GM18858 (cell line): Measurements from ENCODE around the gene RFPL3.
"Not testable (repeated sequence)": the region's sequence is repeated elsewhere in the genome, so short reads cannot be mapped to it uniquely, and the experiment has no call there.

ENCODE experiments used
- ATAC-seq: cut with Tn5 transposase; IDR thresholded peaks from one replicate; pipeline ENCODE4 v1.9.1; 2021; ENCODE audit not compliant: unreplicated experiment

Gene RFPL3

GRCh38 chr22:32352681-32353080, 5.0 kb upstream of the RFPL3 start:
- ATAC-seq, result no peak

- ATAC-seq, result no peak
These were observed 4.4 kb upstream of the RFPL3 start for GRCh38 chr22:32353292-32353691.

DNA sequence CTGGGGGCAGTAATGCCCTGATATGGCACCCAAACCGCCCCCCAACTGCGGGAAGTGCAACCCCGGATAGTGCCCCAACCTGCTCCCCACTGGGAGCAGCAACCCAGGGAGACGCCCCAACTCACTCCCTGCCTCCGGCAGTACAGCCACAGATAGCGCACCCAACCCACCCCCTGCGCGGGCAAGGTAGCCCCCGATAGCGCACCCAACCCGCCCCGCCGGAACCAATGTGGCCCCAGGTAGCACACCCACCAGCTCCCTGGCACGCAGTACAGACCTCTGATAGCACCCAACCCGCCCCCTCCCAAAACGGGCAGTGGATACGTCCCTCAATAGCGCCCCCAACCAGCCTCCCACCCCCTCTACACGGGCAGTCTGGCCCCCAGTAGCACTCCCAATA, 3.8 kb upstream of the RFPL3 start:
- no peak for ATAC-seq

DNA sequence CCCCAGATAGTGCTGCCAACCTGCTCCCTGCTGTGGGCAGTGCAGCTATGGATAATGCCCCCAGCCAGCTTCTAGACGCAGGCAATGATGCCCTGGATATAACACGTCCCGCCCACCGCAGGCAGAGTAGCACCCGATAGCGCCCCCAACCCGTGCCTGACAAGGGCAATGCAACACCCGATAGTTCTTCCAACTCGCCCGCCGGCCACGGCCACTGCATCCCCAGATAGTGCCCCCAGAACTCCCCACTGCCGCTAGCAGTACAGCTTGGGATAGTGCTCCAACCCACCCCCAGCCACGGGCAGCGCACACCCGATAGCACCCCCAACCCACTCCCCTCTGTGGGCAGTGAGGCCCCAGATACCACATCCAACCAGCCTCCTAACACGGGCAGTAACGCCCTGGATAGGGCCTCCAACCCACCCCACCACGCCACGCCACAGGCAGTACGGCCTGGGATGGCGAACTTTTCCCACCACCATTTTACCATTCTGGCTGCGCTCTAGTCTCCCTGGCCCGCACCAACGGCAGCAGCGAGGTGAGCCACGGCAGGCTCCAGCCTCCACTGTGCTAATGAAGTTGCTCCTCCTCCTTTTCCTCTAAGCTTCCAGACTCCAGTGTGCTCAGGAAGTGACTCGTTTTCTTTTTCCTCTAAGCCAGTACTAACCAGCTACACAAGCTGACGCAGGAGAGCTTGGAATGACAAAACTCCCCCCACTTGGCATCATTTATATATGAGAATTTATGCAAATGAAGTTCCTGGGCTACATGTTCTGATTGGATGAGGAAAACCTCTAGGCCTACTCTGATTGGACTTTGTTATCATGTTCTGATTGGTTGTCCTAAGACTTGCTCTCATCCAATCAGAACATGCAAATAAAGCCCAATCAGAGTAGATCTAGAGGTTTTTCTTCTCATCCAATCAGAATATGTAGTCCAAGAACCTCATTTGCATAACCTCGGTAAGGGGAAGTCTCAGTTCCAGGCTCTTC, 3.0 kb upstream of the RFPL3 start:
- ATAC-seq, result no peak

GRCh38 chr22:32355760-32356159, 1.9 kb upstream of the RFPL3 start:
- ATAC-seq, result no peak

DNA sequence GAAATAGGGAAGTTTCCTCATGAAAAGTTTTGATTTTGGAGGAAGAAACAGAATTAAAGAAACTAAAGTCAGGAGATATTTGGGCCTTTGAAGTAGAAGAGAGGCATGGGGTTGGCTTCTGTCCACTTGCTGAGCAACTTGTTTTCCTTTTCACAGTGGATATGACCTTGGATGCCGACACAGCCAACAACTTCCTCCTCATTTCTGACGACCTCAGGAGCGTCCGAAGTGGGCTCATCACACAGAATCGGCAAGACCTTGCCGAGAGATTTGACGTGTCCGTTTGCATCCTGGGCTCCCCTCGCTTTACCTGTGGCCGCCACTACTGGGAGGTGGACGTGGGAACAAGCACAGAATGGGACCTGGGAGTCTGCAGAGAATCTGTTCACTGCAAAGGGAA, 2.4 kb downstream of the RFPL3 start:
- not testable (repeated sequence) for ATAC-seq

GRCh38 chr22:32361257-32361656, 3.6 kb downstream of the RFPL3 start:
- ATAC-seq, result no peak

- no peak for ATAC-seq
These were observed 6.5 kb downstream of the RFPL3 start for GRCh38 chr22:32364210-32364609.

- ATAC-seq, result no peak
These were observed 18.2 kb downstream of the RFPL3 start for GRCh38 chr22:32375678-32376450.

- no peak for ATAC-seq
These were observed 19.0 kb downstream of the RFPL3 start for GRCh38 chr22:32376681-32377080.

DNA sequence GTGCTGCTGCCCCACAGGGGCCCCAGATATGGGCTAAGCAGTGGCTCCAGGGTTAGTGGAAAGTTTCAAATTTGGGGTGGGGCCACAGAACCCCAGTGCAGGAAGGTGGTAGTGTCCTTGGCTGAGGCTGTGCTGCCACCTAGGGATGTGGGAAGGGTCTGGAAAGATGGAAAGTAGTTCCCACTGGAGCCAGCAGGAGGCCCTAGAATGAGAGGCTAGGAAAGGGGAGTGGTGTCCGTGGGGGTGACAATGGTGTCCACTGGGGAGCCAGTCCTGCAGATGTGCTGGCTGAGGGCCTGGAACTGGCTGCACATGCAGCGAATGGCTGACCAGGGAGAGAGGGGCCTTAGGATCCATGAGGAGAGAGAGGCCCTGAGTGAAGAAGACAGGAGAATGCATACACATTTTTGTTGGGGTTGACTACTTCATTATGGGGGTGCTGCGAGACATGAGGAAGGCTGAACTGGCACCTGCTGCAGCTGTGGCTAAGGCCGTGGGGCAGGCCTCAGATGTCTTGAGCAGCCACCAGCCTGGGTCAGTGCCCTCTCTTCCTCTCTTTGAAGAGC, 21.1 kb downstream of the RFPL3 start:
- no peak for ATAC-seq

DNA sequence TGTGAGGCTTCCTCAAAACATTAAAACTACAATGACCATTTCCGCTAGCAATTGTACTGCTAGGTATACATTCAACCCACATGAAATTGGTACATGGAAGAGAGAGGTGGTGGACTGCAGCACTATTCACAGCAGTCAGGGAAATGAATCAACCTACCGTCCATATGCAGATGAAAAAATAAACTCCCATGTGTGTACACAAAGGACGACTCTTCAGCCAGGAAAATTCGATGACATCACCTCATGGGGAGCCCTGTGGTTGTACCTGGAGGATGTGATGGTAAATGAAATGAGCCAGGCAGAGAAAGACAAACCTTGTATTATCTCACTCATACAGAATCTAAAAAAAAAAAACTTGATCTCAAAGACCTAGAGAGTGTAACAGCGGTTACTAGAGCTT, 23.3 kb downstream of the RFPL3 start:
- ATAC-seq, result no peak

DNA sequence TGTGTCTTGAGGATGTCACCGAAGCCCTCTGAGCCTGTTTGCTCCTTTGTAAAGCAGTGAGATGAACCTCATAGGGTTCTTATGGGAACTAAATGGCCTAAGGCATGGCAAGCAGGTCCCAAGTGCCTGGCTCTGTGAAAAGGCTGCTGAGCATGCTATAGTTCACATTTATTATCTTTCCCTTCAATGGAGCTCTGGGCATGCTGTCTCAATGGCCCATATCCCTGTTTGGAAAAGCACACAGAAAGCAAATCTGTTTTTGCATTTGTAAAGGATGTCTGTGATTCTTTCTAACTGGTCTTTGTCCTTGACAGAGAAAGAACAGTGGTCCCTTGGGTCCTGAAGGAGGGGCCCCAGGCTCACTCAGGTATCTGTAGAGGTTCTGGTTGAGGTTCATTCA, 28.0 kb downstream of the RFPL3 start:
- ATAC-seq, result no peak

- no peak for ATAC-seq
These were observed 32.0 kb downstream of the RFPL3 start for GRCh38 chr22:32389685-32390084.

DNA sequence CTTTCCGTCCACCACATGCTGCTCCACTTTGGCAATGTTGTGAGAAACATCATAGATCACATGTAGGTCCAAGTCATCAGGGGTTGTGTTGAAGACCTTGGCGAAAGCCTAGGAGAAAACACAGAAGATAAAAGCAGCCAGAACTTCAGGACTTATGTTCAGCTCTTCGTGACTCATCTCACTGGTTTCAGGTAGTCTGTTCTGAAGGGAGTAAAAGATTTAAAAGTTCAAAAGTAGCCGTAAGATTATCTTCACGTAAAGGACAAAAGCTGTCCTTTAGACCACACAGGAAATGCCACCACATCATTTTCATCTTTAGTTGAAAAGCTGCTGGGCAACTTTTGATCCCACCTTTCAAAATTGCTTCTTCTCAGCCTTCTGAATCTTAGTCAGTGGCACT, 37.4 kb downstream of the RFPL3 start:
- ATAC-seq, result no peak

DNA sequence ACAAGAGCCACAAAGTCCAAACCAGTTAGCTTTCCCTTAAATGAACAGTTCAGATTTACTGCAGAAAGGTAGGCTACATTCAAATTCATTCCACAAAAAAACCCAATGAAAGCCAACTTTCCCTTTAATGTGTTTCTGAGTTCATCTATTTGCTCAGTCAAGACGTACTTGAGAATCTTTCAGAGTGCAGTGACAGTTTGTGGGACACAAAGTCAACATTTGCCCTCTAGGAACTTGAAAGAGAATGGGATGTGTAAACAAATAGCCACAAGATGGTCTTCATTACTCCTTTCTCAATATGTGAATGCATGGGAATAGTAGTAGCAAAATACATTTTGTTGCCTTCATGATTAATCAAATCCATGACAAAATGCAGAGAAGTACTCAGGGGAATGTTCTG, 38.6 kb downstream of the RFPL3 start:
- ATAC-seq, result no peak

DNA sequence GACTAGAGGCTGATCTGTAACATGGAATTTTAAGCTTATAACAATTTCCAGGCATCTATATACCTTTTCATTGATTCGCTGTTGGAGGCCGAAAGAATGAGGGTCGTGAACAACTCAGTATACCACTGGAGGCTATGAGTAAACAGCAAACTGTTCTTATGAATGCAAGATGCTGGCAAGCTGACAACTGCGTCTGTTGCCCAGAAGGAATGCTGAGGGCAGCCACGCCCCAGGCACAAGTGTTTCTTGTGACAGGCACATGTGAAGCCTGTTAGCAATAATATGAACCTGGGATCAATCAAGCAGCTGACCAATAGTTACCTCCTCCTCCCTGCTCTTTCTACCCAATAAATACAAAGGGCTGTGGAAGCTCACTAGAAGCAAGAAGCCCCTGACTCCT, 39.1 kb downstream of the RFPL3 start:
- no peak for ATAC-seq

DNA sequence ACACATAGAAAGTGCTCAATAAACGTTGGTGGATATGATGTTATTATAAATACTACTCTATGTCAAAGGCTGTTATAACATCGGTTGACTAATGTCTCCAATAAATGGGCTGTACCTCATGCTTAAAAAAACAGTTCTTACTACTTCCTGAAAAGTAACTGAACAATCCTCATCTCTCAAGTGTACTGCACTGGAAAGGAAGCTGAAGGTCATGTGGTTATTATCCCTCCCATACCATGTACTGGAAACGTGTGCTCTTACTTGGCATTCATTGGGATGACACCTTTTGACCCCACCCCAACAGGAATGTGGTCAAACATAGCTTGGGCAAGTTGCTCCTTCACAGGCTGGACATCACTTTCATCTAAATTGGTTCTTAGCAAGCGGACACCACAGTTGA, 43.8 kb downstream of the RFPL3 start:
- ATAC-seq, result no peak

- ATAC-seq, result no peak
These were observed 46.4 kb downstream of the RFPL3 start for GRCh38 chr22:32404021-32404420.

GRCh38 chr22:32407312-32407711, 49.6 kb downstream of the RFPL3 start:
- peak; percentile 56 for ATAC-seq

DNA sequence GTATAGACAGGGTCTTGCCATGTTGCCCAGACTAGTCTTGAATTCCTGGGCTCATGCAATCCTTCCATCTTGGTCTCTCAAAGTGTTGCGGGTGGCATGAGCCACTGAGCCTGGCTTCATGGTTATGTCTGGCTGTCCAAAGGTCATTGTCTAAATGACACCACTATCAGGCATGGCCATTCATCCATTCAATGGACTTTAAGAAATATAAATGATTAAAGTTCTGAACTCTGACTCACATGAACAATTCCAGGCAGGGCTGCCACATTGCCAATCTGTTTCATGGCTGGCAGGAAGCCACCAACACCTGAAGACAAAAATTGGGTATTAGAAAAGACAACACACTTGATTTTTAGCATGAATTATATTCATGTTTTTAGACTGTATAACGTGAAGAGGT, 50.3 kb downstream of the RFPL3 start:
- no peak for ATAC-seq

- ATAC-seq, result no peak
These were observed 52.3 kb downstream of the RFPL3 start for GRCh38 chr22:32409977-32410376.
